Measurements from ENCODE around the gene GRIN1.

The GRIN1 gene

GRCh38 chr9:137188490-137189296 lies 49.7 kb downstream of the GRIN1 start, which contains the start of the genes ANAPC2 and SSNA1 (continued):
- TF ChIP-seq, protein P1, sequence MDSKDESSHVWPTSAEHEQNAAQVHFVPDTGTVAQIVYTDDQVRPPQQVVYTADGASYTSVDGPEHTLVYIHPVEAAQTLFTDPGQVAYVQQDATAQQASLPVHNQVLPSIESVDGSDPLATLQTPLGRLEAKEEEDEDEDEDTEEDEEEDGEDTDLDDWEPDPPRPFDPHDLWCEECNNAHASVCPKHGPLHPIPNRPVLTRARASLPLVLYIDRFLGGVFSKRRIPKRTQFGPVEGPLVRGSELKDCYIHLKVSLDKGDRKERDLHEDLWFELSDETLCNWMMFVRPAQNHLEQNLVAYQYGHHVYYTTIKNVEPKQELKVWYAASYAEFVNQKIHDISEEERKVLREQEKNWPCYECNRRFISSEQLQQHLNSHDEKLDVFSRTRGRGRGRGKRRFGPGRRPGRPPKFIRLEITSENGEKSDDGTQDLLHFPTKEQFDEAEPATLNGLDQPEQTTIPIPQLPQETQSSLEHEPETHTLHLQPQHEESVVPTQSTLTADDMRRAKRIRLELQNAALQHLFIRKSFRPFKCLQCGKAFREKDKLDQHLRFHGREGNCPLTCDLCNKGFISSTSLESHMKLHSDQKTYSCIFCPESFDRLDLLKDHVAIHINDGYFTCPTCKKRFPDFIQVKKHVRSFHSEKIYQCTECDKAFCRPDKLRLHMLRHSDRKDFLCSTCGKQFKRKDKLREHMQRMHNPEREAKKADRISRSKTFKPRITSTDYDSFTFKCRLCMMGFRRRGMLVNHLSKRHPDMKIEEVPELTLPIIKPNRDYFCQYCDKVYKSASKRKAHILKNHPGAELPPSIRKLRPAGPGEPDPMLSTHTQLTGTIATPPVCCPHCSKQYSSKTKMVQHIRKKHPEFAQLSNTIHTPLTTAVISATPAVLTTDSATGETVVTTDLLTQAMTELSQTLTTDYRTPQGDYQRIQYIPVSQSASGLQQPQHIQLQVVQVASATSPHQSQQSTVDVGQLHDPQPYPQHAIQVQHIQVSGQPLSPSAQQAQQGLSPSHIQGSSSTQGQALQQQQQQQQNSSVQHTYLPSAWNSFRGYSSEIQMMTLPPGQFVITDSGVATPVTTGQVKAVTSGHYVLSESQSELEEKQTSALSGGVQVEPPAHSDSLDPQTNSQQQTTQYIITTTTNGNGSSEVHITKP (tag by site-specific recombination; IDR thresholded peaks at IDR 0.05) = peak; percentile 61
- TF ChIP-seq ZNF223 (tag by site-specific recombination; IDR thresholded peaks at IDR 0.05) (0 out of 2 replicates have a peak, but pooled peaks have one; percentile 33), ZBTB21 (tag by site-specific recombination; IDR thresholded peaks at IDR 0.05) (peak; percentile 95), ZNF214 (tag by site-specific recombination; IDR thresholded peaks at IDR 0.05; ENCODE audit: borderline replicate concordance) (no peak), ZBTB17 (tag by site-specific recombination; IDR thresholded peaks at IDR 0.05) (peak; percentile 84), YY1 (tag by site-specific recombination; IDR thresholded peaks at IDR 0.05) (peak; percentile 98)

DNA sequence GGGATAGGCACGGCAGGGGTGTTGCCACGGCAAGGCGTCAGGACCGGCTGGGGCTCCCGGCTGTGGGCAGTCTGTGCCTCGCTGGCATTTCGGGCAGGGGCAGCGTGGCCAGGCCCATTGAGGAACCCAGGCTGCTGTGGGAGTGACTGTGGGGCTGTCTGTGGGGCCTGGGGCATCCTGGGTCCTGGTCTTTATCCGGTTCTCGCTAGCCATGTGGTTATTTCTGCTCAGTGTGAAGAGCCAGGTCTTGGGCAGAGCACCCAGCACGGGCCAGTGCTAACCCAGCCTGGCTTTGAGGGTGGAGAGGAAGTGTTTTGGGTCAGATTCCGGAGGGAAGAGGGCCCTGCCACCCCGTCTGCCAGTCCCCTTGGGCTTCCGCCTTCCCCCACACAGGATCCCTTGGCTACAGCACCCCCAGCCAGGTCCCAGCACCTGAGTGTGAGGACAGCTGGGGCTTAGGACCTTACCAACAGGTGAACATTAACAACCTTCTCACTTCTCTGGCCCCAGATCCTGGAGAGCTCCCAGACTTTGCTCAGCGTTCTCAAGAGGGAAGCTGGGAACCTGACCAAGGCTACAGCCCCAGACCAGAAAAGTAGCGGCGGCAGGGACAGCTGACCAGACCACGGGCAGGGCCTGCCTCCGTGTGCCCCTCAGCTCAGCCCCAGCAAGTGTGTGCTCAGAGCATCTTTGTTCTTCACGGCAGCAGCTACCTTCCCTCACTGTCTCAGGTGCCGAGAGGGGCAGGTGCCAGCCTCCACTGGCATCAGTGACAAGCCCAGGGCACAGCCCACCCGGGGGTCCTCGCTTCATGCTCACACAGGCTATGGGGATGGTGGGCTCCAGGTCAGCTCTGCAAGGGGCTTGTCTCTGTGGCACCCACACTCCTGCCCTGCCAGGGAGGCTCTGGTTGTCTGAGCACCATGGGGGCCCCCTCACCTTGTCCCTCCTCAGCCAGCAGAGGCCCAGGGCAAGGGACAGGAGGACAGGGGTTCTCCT lies 50.6 kb downstream of the GRIN1 start:
- Histone ChIP-seq H3K9me3 (ENCODE audit: control insufficient read depth, insufficient read depth, low read depth, low read length) (no peaks in the 10 kb centered on the region), H3K4me3 (ENCODE audit: low read depth, low read length) (peak overlapping the region; percentile 92), H3K27ac (ENCODE audit: extremely low read depth, low read depth, low read length) (peak overlapping the region; percentile 92), H3K36me3 (ENCODE audit: control insufficient read depth in 2 of 2, insufficient read depth in 1 of 2, low read length in 2 of 2) (peaks cover 0 to 60% of the 10 kb centered on the region in 2 experiments; a peak in 1 of 3 replicates), H3K4me1 (ENCODE audit: control insufficient read depth, insufficient read depth, low read length) (peaks cover 14% of the 10 kb centered on the region)
- ChIA-PET POLR2A (interaction anchor here (0.5 to 7.1 kb wide), 28 partner anchors 9 to 415 kb away, joined by 3 to 178 read pairs (median 5); partner anchors contain the start of genes LRRC26, MAN1B1, MRPL41 and NDOR1), CTCF (interaction anchor here (0.7 to 3.5 kb wide), 16 partner anchors 8 to 461 kb away, joined by 3 to 22 read pairs (median 4); partner anchors contain the start of genes NDOR1, RNF224, TMEM203 and TPRN)
- TF ChIP-seq ZBTB17 (tag by site-specific recombination; IDR thresholded peaks at IDR 0.05) (0 out of 2 replicates have a peak, but pooled peaks have one; percentile 40), PRDM4 (tag by site-specific recombination; IDR thresholded peaks at IDR 0.05) (no peak), ZNF350 (tag by site-specific recombination; IDR thresholded peaks at IDR 0.05) (no peak), ZNF423 (tag by site-specific recombination; IDR thresholded peaks at IDR 0.05) (no peak), ZNF416 (tag by site-specific recombination; IDR thresholded peaks at IDR 0.05) (no peak), ZNF501 (tag by site-specific recombination; IDR thresholded peaks at IDR 0.05) (peak; percentile 11), ZNF600 (tag by site-specific recombination; IDR thresholded peaks at IDR 0.05) (peak; percentile 31; the same call in 1 of the 2 replicates), ZNF768 (tag by site-specific recombination; IDR thresholded peaks at IDR 0.05) (no peak), ZNF302 (tag by site-specific recombination; IDR thresholded peaks at IDR 0.05; ENCODE audit: low read depth) (no peak), ZBTB48 (tag by site-specific recombination; IDR thresholded peaks at IDR 0.05) (0 out of 2 replicates have a peak, but pooled peaks have one; percentile 1), SCRT2 (tag by site-specific recombination; IDR thresholded peaks at IDR 0.05) (peak; percentile 55; the same call in 1 of the 2 replicates), HIC1 (tag by site-specific recombination; IDR thresholded peaks at IDR 0.05) (peak; percentile 82), KLF7 (tag by site-specific recombination; IDR thresholded peaks at IDR 0.05; ENCODE audit: borderline replicate concordance) (no peak), ZNF146 (tag by site-specific recombination; IDR thresholded peaks at IDR 0.05) (no peak), KLF9 (tag by site-specific recombination; IDR thresholded peaks at IDR 0.05; ENCODE audit: low read depth) (no peak), ZIC2 (tag by site-specific recombination; IDR thresholded peaks at IDR 0.05) (peak; percentile 68; the same call in 1 of the 2 replicates), GLIS2 (tag by site-specific recombination; IDR thresholded peaks at IDR 0.05) (peak; percentile 53), ZNF837 (tag by site-specific recombination; IDR thresholded peaks at IDR 0.05) (no peak), ZNF544 (tag by site-specific recombination; IDR thresholded peaks at IDR 0.05) (no peak)

All from HEK293 (cell line).